H1 (cell line): ENCODE results near the gene KLHL29. TPM values are rescaled to one million over a fixed set of nuclear protein-coding genes. Genes with fewer than 3 reads are reported as not detected.

Experiments
- HDAC2 ChIP-seq, 2 experiments: fragments of 300-600 bp in 1 of 2; sonication (generic) in 1 of 2; IDR thresholded peaks; 2 replicates each; pipeline ENCODE4 v1.6.1; 2011 to 2012; ENCODE audit warnings: low read depth in 2 of 2, low read length in 2 of 2, mild to moderate bottlenecking in 2 of 2, moderate library complexity in 2 of 2, borderline replicate concordance in 1 of 2, inconsistent platforms in 1 of 2
- RBBP5 ChIP-seq: IDR thresholded peaks from 2 replicates; pipeline ENCODE4 v1.7.1; 2012; ENCODE audit warnings: low read depth, mild to moderate bottlenecking, inconsistent platforms, low read length, moderate library complexity, borderline replicate concordance
- polyA plus RNA-seq, 7 experiments: library from polyadenylated mRNA; depleted of rRNA in 3 of 7; stranded (reverse) in 5 of 7; unstranded in 2 of 7; fragments of >200 nt in 5 of 7; fragments of 200-250 nt in 2 of 7; gene quantifications; 1 replicate in 5 of 7; 2 replicates in 1 of 7; 4 replicates in 1 of 7; pipeline versions ENCODE4 v1.2.1 to v1.2.3, GENCODE V29; 2011 to 2013; ENCODE audit warnings: missing spikeins in 2 of 7, mixed read lengths in 2 of 7
- total RNA-seq: library from RNA; stranded (reverse); fragmentation: NEBNext Ultra II Directional; extraction: Animal tissue kit (Norgen Biotek cat#: 25700); gene quantifications from 2 replicates; pipeline ENCODE4 v1.2.1, GENCODE V29; 2021

Gene KLHL29
- total and polyA plus RNA-seq, 2 of the 8 experiments (the other 6 are each of a cell fraction or from before 2014, with no cell fraction given): 1.1 to 4.7 TPM

GRCh38 chr2:23528690-23529089 lies 143.7 kb downstream of the KLHL29 start (continued):
- TF ChIP-seq HDAC2 (IDR thresholded peaks at IDR 0.05; ENCODE audit: borderline replicate concordance in 1 of 2, low read depth in 2 of 2, low read length in 2 of 2) (no peak), RBBP5 (no peak)
- TF ChIP-seq, all 59 proteins: peak for 0
